PC-3 (cell line): Measurements from ENCODE around the gene TAC4. TPM values are rescaled to one million over a fixed set of nuclear protein-coding genes. Genes with fewer than 3 reads are reported as not detected.

ENCODE experiments used
- ATAC-seq: fragments of 200-7000 bp; cut with Tn5 transposase; 2 replicates; pipeline ENCODE4 v1.9.1; 2020; ENCODE audit warnings: mild to moderate bottlenecking, moderate library complexity
- BruUV-seq: library from RNA; stranded (reverse); fragments of 400-500 nt; replicated peaks from 2 replicates; lab custom pipeline; 2021; lab: Mats Ljungman, UMichigan
- CTCF ChIA-PET: fragments of 300-600 bp; sonication (Branson Sonifier 250); formaldehyde crosslinking; loops from one replicate; lab custom pipeline; 2022; ENCODE audit warnings: antibody characterized with exemption; lab: Charles Lee
- POLR2A ChIA-PET: fragments of 300-600 bp; sonication (Branson Sonifier 250); formaldehyde crosslinking; loops from one replicate; lab custom pipeline; 2022; ENCODE audit warnings: antibody characterized with exemption; ENCODE audit not compliant: unreplicated experiment; lab: Charles Lee
- DNase-seq: peaks from one replicate; pipeline ENCODE4 v3.0.0-alpha.2; 2015
- H2AFZ ChIP-seq: fragments of 300-600 bp; sonication (generic); 2 replicates; pipeline ENCODE4 v1.6.0; 2016; ENCODE audit warnings: antibody characterized with exemption, low read length
- H3F3A ChIP-seq: fragments of 300-600 bp; sonication (generic); one replicate; pipeline ENCODE4 v1.6.0; 2017; ENCODE audit warnings: antibody characterized with exemption, low read length, control low read depth, mild to moderate bottlenecking; ENCODE audit not compliant: unreplicated experiment
- H3K27ac ChIP-seq: fragments of 300-600 bp; sonication (generic); 2 replicates; pipeline ENCODE4 v1.5.1; 2016; ENCODE audit warnings: mild to moderate bottlenecking, low read length
- H3K27me3 ChIP-seq: fragments of 300-600 bp; sonication (generic); 2 replicates; pipeline ENCODE4 v1.6.1; 2016; ENCODE audit warnings: low read length, mixed read lengths
- H3K36me3 ChIP-seq: fragments of 300-600 bp; sonication (generic); 2 replicates; pipeline ENCODE4 v1.6.1; 2016; ENCODE audit warnings: low read depth, mixed run types, low read length, mixed read lengths
- H3K4me1 ChIP-seq: fragments of 300-600 bp; sonication (generic); 2 replicates; pipeline ENCODE4 v1.5.1; 2016; ENCODE audit warnings: low read length; ENCODE audit not compliant: insufficient read depth
- H3K4me2 ChIP-seq: fragments of 300-600 bp; sonication (generic); 2 replicates; pipeline ENCODE4 v1.6.0; 2016; ENCODE audit warnings: low read length
- H3K4me3 ChIP-seq: fragments of 300-600 bp; sonication (generic); 2 replicates; pipeline ENCODE4 v1.5.1; 2016; ENCODE audit warnings: mild to moderate bottlenecking, low read length, mixed read lengths
- H3K79me2 ChIP-seq: fragments of 300-600 bp; sonication (generic); 2 replicates; pipeline ENCODE4 v1.6.1; 2017; ENCODE audit warnings: low read length, mixed read lengths
- H3K9ac ChIP-seq: fragments of 300-600 bp; sonication (generic); 2 replicates; pipeline ENCODE4 v1.6.0; 2016; ENCODE audit warnings: mild to moderate bottlenecking, low read length
- H3K9me2 ChIP-seq: fragments of 300-600 bp; sonication (generic); replicated peaks from 2 replicates; pipeline ENCODE4 v1.6.1; 2016; ENCODE audit warnings: mixed run types, low read length, mixed read lengths
- H3K9me3 ChIP-seq: fragments of 300-600 bp; sonication (generic); 2 replicates; pipeline ENCODE4 v1.6.1; 2016; ENCODE audit warnings: low read length, mixed read lengths
- H4K20me1 ChIP-seq: fragments of 300-600 bp; sonication (generic); 2 replicates; pipeline ENCODE4 v1.6.1; 2016; ENCODE audit warnings: low read length, mixed read lengths
- EZH2 ChIP-seq: fragments of 300-600 bp; sonication (generic); IDR thresholded peaks from one replicate; pipeline ENCODE4 v1.6.1; 2017; ENCODE audit warnings: antibody characterized with exemption, mild to moderate bottlenecking, low read length; ENCODE audit not compliant: unreplicated experiment
- EZH2phosphoT487 ChIP-seq: fragments of 300-600 bp; sonication (generic); IDR thresholded peaks from 2 replicates; pipeline ENCODE4 v1.6.1; 2018; ENCODE audit warnings: mild to moderate bottlenecking, antibody characterized with exemption, low read length, borderline replicate concordance
- intact Hi-C: fragments of 100-400 bp; cut with micrococcal nuclease; formaldehyde crosslinking; loops from 2 replicates; pipeline ENCODE4 v1.9.0; 2023
- total RNA-seq: library from RNA; depleted of rRNA; stranded (reverse); fragments of >200 nt; gene quantifications from 2 replicates; pipeline ENCODE4 v1.2.3, GENCODE V29; 2014
- TF ChIP-seq, protein P1 (sequence below): fragments of 300-600 bp; sonication (generic); conservative IDR thresholded peaks from 2 replicates; pipeline ENCODE4 v1.5.1; 2017; ENCODE audit warnings: antibody characterized with exemption, low read depth, mild to moderate bottlenecking, low read length

The TAC4 gene
- total RNA-seq, 1 experiment from 2014 or later = not detected

DNA sequence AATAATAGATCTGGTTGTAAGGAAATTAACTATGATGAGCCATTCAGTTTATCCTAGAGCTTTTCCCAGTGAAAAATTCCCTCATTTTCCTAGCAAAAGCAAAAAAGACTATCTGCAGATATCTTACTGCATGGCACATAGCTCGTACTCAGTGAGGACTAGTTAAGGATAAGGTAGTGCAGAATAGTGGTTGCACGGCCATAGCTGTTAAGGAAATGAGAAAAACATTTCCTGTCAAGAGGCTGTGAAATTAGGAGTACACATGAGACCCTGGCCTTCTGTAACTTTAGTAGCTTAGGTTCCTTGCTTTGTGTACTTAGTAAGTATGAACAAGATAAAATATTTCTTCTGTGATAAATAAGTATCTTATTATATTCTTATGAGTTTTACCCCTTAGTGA is 49.1 kb downstream of the TAC4 start:
- BruUV-seq = no TSS peak

DNA sequence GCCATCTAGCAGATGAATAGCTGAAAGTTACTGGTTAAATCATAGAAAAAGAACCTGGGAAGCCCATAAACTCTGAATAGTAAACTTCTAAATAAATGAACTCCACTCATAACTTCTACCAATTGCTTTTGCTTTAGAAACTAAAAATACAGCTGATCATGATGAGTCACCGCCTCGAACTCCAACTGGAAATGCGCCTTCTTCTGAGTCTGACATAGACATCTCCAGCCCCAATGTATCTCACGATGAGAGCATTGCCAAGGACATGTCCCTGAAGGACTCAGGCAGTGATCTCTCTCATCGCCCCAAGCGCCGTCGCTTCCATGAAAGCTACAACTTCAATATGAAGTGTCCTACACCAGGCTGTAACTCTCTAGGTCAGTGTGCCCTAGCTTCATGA is 49.7 kb downstream of the TAC4 start:
- Histone ChIP-seq H3K79me2 (peaks cover 44% of the 10 kb centered on the region), H3K27ac (no peak overlapping the region), H3K4me3 (no peak overlapping the region), H3K9ac (no peak overlapping the region), H3K4me1 (no peaks in the 10 kb centered on the region), H3K4me2 (no peak overlapping the region), H3K36me3 (peaks cover 63% of the 10 kb centered on the region), H3F3A (no peaks in the 10 kb centered on the region), H3K9me2 (no peaks in the 10 kb centered on the region), H3K9me3 (no peaks in the 10 kb centered on the region), H2AFZ (no peak overlapping the region), H4K20me1 (peaks cover 6% of the 10 kb centered on the region; the same call in 1 of the 2 replicates), H3K27me3 (no peaks in the 10 kb centered on the region)
- no peak for DNase-seq
- TF ChIP-seq, protein P1, sequence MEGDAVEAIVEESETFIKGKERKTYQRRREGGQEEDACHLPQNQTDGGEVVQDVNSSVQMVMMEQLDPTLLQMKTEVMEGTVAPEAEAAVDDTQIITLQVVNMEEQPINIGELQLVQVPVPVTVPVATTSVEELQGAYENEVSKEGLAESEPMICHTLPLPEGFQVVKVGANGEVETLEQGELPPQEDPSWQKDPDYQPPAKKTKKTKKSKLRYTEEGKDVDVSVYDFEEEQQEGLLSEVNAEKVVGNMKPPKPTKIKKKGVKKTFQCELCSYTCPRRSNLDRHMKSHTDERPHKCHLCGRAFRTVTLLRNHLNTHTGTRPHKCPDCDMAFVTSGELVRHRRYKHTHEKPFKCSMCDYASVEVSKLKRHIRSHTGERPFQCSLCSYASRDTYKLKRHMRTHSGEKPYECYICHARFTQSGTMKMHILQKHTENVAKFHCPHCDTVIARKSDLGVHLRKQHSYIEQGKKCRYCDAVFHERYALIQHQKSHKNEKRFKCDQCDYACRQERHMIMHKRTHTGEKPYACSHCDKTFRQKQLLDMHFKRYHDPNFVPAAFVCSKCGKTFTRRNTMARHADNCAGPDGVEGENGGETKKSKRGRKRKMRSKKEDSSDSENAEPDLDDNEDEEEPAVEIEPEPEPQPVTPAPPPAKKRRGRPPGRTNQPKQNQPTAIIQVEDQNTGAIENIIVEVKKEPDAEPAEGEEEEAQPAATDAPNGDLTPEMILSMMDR = no peak
- TF ChIP-seq EZH2phosphoT487 (no peak), EZH2 (no peak)
- BruUV-seq = no TSS peak
- CTCF ChIA-PET = no interaction called here
- POLR2A ChIA-PET = no interaction called here
- intact Hi-C loops = no loop called here
- ATAC-seq = no peak

More for the DNA sequence above, 49.1 kb downstream of the TAC4 start:
- Histone ChIP-seq H3K36me3 (peaks cover 61% of the 10 kb centered on the region), H2AFZ (no peak overlapping the region), H3K4me2 (no peak overlapping the region), H3K4me3 (no peak overlapping the region), H3F3A (no peaks in the 10 kb centered on the region), H3K9me3 (no peaks in the 10 kb centered on the region), H3K27me3 (no peaks in the 10 kb centered on the region), H3K79me2 (peaks cover 38% of the 10 kb centered on the region), H3K27ac (no peak overlapping the region), H3K9me2 (no peaks in the 10 kb centered on the region), H4K20me1 (peaks cover 6% of the 10 kb centered on the region; the same call in 1 of the 2 replicates), H3K4me1 (no peaks in the 10 kb centered on the region), H3K9ac (no peak overlapping the region)
- intact Hi-C loops = no loop called here
- ATAC-seq (no peak), DNase-seq (no peak)
- POLR2A ChIA-PET = no interaction called here
- CTCF ChIA-PET = no interaction called here
- no peak for TF ChIP-seq EZH2
- TF ChIP-seq, protein P1 = no peak

DNA sequence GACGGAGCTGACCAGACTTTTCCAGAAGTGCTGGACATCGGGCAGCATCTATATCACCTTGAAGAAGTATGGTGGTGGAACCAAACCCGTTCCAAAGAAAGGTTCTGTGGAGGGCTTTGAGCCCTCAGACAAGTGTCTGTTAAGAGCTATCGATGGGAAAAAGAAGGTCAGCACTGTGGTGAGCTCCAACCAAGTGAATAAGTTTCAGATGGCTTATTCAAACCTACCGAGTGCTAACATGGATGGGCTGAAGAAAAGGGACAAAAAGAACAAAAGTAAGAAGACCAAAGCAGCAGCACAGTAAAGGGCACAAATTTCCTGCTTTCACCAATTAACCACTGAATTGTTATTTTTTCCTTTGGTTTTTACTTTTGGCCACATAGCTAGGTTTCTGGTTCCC is 52.5 kb downstream of the TAC4 start:
- Histone ChIP-seq H3K9me3 (no peaks in the 10 kb centered on the region), H4K20me1 (peaks cover 21% of the 10 kb centered on the region), H3K79me2 (peaks cover 60% of the 10 kb centered on the region), H3K9me2 (no peaks in the 10 kb centered on the region), H3K4me3 (no peak overlapping the region), H3F3A (no peaks in the 10 kb centered on the region), H3K4me1 (no peaks in the 10 kb centered on the region), H3K4me2 (no peak overlapping the region), H2AFZ (no peak overlapping the region), H3K27me3 (no peaks in the 10 kb centered on the region), H3K9ac (no peak overlapping the region), H3K36me3 (peaks cover 67% of the 10 kb centered on the region), H3K27ac (no peak overlapping the region)
- BruUV-seq = no TSS peak
- DNase-seq (no peak), ATAC-seq (no peak)
- ChIA-PET CTCF (no interaction called here), POLR2A (no interaction called here)
- TF ChIP-seq, protein P1 = no peak
- TF ChIP-seq EZH2 = no peak
- TF ChIP-seq EZH2phosphoT487 = no peak
- intact Hi-C loops = no loop called here
